NCI-H345 treated with DMSO at 0.1 percent for 48 hours (cell line): ENCODE measurements around the gene MAPK7.
"Not testable (repeated sequence)": the region's sequence is repeated elsewhere in the genome, so short reads cannot be mapped to it uniquely, and the experiment has no call there.

Experiments
- DNase-seq: peaks from one replicate; lab custom pipeline; 2025; ENCODE audit not compliant: unreplicated experiment; lab: John Stamatoyannopoulos, UW

The MAPK7 gene

DNA sequence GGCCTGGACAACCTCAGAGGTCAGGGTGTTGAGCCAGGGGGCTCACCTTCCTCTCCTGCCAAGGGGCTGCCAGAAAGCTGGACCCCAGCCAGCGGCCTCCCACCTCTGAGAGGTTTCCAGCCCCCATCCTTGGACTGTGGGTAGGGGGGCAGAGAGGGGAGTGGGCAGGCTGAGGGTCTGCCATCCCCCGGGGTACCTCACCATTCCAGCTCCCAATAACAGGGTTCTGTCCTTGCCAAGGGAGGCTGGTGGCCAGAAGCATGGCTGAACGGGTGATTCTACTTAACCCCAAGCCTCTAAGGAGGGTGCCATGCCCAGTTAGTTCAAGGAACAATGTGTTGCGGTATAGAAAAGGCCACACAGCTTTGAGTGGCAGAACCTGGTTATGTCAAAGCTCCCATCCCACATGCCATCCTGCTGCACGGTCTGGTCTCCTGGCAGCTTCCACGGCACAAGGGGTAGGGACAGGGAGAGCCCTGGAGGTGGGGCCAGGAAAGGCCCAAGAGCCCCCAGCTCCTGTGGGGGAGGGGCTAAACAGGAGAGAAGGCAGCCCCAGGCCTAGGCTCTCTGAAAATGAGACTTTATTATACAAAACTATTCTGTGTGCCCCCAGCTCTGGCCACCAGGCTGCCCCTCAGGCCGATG lies 35.6 kb upstream of the MAPK7 start:
- DNase-seq = no peak

DNA sequence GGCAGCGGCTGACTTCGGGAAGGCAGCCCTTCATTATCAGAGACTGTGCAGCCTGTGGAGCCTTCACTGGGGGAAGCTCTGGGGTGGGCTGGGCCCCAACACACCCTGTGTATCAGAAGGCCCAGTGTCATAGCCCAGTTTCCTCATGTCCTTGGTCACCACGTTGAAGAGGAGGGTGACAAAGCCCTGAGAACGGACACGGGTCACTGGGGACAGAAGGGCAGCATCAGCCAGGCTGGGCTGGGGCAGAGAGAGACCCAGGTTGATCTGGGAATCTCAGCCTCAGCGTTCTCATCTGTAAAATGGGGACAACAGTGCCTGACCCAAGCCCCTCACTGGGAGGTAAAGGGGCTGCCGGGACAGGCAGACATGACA lies 35.1 kb upstream of the MAPK7 start:
- DNase-seq = no peak

DNA sequence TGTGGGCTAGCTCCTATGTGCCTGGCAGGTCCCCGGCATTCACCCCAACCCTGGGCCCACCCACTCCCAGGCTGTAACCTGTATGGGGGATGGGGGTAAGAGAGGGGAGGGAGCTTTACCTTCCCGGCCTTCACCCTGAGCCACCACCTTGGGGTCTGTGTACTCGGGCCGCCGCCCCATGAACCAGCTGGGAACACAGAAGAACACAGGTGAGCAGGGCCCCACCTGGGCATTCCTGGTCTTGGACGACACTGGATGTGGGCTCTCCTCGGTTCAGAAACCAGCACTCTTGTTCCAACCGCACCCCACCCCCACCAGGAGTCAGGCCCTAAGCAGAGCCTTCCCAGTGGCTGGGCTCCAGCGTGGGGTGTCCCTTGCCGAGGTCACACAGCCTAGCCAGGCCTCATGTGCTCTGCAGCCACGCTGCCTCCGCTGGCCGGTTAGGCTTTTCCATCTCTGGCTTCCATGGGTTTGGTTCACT lies 34.6 kb upstream of the MAPK7 start:
- DNase-seq = no peak

DNA sequence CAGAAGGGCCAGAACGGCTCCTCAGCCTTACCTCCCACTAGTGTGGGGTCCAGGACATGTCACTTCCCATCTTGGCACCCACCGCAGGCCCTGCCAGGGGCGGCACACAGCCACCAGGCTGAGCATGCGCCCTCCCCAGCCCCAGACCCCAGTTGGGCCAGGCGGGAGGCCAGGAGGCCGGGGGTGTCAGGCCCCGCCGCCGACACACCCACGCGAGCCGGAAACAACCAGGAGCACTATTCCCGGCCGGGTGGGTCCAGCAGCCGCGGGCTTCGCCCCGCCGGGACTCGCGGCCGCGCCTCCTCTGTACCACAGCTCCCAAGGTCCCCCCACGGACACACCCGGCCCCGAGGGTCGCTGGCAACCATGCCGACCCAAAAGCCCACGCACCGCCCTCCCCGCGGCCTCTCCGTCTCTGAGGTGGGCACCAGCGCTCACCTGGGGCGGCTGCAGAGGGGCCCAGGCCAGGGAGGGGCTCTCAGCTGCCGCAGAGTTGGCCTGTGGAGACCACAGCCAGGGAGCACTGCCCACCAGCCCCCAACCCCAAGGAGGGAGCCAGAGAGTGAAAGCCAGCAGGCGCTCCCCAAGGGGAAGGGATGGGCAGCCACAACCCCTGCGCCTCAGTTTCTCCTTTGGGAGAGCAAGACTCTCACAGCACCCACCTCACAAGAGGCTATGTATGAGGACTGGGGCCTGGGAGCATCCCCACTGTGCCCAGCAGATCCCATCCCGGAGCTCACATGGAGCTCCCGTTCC lies 33.8 kb upstream of the MAPK7 start:
- DNase-seq = no peak

GRCh38 chr17:19345067-19345460 lies 33.2 kb upstream of the MAPK7 start:
- DNase-seq = no peak

GRCh38 chr17:19345486-19346350 lies 32.6 kb upstream of the MAPK7 start:
- DNase-seq = no peak

- DNase-seq = no peak
These were observed 31.7 kb upstream of the MAPK7 start for GRCh38 chr17:19346351-19347255.

- DNase-seq = no peak
These were observed 30.8 kb upstream of the MAPK7 start for GRCh38 chr17:19347323-19348080.

GRCh38 chr17:19348081-19348650 lies 30.1 kb upstream of the MAPK7 start:
- no peak for DNase-seq

- DNase-seq = no peak
These were observed 29.5 kb upstream of the MAPK7 start for GRCh38 chr17:19348806-19349205.

DNA sequence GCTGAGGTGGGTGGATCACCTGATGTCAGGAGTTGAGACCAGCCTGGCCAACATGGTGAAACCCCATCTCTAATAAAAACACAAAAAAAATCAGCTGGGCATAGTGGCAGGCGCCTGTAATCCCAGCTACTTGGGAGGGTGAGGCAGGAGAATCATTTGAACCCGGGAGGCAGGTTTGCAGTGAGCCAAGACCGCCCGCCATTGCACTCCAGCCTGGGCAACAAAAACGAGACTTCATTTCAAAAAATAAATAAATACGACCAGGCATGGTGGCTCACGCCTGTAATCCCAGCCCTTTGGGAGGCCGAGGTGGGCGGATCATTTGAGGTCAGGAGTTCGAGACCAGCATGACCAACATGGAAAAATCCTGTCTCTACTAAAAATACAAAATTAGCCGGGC lies 24.9 kb upstream of the MAPK7 start:
- not testable (repeated sequence) for DNase-seq

- DNase-seq = no peak
These were observed 23.6 kb upstream of the MAPK7 start for GRCh38 chr17:19354748-19355147.

DNA sequence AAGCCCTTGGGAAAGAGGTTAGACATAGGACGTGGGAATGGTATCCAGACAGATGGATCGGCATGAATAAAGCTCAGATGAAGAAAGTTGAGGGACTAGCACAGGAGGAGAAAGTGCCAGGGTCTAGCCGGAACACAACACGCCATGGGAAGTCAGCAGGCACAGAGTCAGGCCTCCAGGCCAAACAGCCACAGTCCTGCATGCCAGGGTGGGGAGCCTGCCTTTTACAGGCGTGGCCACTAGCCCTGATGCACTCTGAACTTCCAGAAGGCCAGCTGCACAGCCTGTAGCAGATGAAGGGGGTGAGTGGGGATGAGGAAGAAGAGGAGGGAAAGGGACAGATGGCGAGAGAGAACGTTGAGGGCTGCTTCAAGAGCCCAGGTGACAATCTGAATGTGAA lies 20.9 kb upstream of the MAPK7 start:
- DNase-seq = no peak

GRCh38 chr17:19357761-19358160 lies 20.5 kb upstream of the MAPK7 start:
- no peak for DNase-seq

DNA sequence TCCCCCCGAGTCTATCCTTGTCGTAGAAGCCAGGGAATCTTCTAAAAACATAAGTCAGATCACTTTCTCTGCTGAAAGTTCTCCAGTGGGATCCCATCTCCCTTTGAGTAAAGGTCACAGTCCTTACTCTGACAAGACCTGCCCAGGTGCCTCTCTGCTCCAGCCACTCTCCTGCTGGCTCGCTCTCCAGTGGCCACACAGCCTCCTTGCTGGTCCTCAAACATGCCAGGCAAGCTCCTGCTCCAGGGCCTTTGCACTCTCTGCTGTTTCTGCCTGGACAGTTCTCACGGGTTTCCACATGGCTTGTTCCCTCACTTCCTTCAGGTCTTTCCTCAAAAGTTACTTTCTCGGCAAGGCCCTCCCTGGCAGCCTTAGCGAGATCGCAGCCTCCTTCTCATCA lies 19.1 kb upstream of the MAPK7 start:
- no peak for DNase-seq

- no peak for DNase-seq
These were observed 18.4 kb upstream of the MAPK7 start for GRCh38 chr17:19359856-19360255.

DNA sequence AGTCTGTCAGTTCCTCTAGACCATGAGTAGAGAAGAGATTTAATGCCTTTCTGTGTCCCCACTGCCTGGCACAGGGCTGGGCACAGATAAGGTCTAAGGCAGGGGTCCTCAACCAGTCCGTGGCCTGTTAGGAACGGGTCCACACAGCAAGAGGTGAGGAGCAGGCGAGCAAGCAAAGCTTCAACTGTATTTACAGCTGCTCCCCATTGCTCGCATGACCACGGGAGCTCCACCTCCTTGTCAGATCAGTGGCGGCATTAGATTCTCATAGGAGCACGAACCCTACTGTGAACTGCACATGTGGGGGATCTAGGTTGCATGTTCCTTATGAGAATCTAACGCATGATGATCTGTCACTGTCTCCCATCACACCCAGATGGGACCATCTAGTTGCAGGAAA lies 17.5 kb upstream of the MAPK7 start:
- no peak for DNase-seq

- no peak for DNase-seq
These were observed 17.0 kb upstream of the MAPK7 start for GRCh38 chr17:19361326-19361725.

DNA sequence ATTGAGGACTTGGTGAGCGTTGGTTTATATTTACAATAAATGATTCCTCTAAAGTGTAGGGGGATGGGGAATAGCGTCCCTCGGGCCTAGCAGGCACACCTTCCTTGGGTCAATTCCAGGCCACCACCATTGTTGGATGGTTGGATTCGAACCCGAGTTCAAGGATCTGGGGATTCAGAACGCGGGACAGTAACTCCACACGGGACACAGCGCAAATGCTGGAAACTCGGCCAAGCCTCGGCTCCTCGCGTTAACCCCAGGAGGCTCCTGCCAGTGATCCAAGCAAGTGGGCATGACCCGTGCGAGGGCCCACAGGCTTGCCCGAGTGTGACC lies 16.4 kb upstream of the MAPK7 start:
- DNase-seq = no peak
